ENCODE results near the gene GPR12. TPM values are rescaled to one million over a fixed set of nuclear protein-coding genes. Genes with fewer than 3 reads are reported as not detected.
A peak's percentile ranks its signal among the peaks of the same experiment; 100 is the strongest.

GPR12 gene, protein sequence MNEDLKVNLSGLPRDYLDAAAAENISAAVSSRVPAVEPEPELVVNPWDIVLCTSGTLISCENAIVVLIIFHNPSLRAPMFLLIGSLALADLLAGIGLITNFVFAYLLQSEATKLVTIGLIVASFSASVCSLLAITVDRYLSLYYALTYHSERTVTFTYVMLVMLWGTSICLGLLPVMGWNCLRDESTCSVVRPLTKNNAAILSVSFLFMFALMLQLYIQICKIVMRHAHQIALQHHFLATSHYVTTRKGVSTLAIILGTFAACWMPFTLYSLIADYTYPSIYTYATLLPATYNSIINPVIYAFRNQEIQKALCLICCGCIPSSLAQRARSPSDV
- total RNA-seq (2014; rRNA removed; shearing (Covaris generic); ENCODE audit: low replicate concordance) = not detected in 2 replicates

DNA sequence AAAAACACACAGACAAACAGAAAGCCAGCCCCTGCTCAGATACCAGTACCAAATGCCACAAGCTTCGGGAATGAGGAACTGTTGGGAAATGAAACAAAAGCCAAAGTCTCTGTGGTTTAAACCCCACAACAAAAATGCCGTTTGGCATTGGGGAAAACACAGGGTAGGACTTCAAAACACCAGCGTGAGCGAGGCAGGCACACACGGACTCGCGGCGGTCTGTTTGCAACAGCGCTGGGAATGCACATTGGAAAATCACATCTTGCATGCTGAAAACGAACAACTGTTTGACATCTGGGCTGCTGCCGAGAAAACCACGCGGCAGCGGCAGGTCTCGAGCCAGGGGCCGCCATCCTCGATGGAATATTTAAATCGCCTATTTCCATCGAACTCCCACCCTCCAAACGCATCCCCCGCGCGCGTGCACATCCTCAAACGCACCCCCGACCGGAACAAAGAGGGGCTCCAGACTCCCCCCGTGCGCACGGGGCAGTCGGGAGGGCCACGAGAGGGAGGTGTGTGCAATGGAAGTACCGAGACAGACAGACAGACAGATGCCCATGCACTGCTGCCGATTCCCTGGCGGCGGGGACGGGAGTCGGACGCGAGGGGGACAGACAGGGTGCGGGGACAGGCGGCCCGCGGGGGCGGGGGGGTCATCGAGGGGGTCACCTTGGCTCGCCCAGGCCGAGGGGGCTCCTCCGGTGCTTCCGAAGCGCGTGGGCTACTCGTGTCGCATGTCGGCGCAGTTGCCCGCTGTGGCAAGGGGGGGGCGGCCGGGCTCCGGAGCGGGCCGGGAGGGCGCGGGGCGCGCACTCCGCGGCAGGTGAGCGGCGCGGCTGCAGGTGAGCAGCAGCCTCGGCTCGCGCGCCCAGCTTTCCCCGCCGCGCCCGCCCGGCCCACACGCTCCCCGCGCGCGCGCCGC is at the start of gene GPR12:
Gene GPR12, minus strand, starts transcription at position 880 of the 925 bp plus-strand sequence. CDS start 959 bp downstream, outside the sequence.
- no peak within 1 kb of the TSS for H3K4me2 ChIP-seq (ENCODE audit: low read depth, low read length, poor library complexity, severe bottlenecking)
- no peak within 1 kb of the TSS for H2AFZ ChIP-seq (ENCODE audit: low read length)
- H3K4me3 ChIP-seq (ENCODE audit: low read length) = no peak within 1 kb of the TSS

DNA sequence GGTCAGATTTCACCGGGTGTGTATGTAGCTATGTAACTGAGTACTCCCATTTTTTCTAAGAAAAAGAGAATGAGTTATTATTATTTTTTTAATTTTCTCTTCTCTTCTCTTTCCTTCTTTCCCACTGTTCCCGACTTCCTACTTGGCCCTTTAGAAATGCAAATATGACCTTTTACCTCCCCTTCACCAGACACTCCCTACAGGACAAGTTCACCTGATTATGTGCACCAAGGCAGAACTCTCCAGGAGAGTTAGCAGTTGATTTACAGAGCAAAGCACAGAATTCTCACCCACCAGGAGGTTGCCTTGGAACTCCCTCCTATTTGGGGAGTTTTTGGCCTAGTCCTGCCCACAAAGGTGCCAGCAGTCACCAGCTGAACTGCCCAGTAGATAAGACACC is 49.5 kb upstream of the GPR12 start:
- Histone ChIP-seq H3K9me2 (replicated peaks; ENCODE audit: insufficient read depth, low read length) (no peaks in the 10 kb centered on the region), H3K27ac (ENCODE audit: low read length) (no peak overlapping the region), H3K4me2 (ENCODE audit: low read depth, low read length, poor library complexity, severe bottlenecking) (no peak overlapping the region), H3K27me3 (ENCODE audit: low read length) (no peaks in the 10 kb centered on the region), H2AFZ (ENCODE audit: low read length) (no peak overlapping the region), H3K9me3 (ENCODE audit: low read length) (no peaks in the 10 kb centered on the region), H3K36me3 (ENCODE audit: insufficient read depth, low read length) (no peaks in the 10 kb centered on the region), H3K4me1 (ENCODE audit: low read length) (no peaks in the 10 kb centered on the region; the same call in 1 of the 2 replicates), H3K79me2 (ENCODE audit: low read length) (no peaks in the 10 kb centered on the region), H4K20me1 (ENCODE audit: insufficient read depth, low read depth, low read length) (no peaks in the 10 kb centered on the region), H3K4me3 (ENCODE audit: low read length) (no peak overlapping the region), H3K9ac (ENCODE audit: low read length) (no peak overlapping the region)
- DNase-seq = no peak

More for the DNA sequence above, at the start of gene GPR12:
- no peak within 1 kb of the TSS for H3K9ac ChIP-seq (ENCODE audit: low read length)
- no peak for DNase-seq
- H4K20me1 ChIP-seq (ENCODE audit: insufficient read depth, low read depth, low read length) = no peaks in the 10 kb centered on the region
- H3K4me1 ChIP-seq (ENCODE audit: low read length) = no peaks in the 10 kb centered on the region
- no peaks in the 10 kb centered on the region for H3K9me3 ChIP-seq (ENCODE audit: low read length)
- no peaks in the 10 kb centered on the region for H3K79me2 ChIP-seq (ENCODE audit: low read length)
- H3K27ac ChIP-seq (ENCODE audit: low read length) = no peak within 1 kb of the TSS
- H3K36me3 ChIP-seq (ENCODE audit: insufficient read depth, low read length) = no peaks in the 10 kb centered on the region
- H3K9me2 ChIP-seq (replicated peaks; ENCODE audit: insufficient read depth, low read length) = no peaks in the 10 kb centered on the region
- no peaks in the 10 kb centered on the region for H3K27me3 ChIP-seq (ENCODE audit: low read length)

GRCh38 chr13:26806891-26807290 is 46.3 kb upstream of the GPR12 start:
- no peak for DNase-seq
- Histone ChIP-seq H3K4me3 (ENCODE audit: low read length) (no peak overlapping the region), H4K20me1 (ENCODE audit: insufficient read depth, low read depth, low read length) (no peaks in the 10 kb centered on the region), H2AFZ (ENCODE audit: low read length) (no peak overlapping the region), H3K9me3 (ENCODE audit: low read length) (no peaks in the 10 kb centered on the region), H3K9me2 (replicated peaks; ENCODE audit: insufficient read depth, low read length) (no peaks in the 10 kb centered on the region), H3K27me3 (ENCODE audit: low read length) (no peaks in the 10 kb centered on the region), H3K79me2 (ENCODE audit: low read length) (no peaks in the 10 kb centered on the region), H3K4me2 (ENCODE audit: low read depth, low read length, poor library complexity, severe bottlenecking) (no peak overlapping the region), H3K9ac (ENCODE audit: low read length) (no peak overlapping the region), H3K4me1 (ENCODE audit: low read length) (peaks cover 3% of the 10 kb centered on the region; the same call in 1 of the 2 replicates), H3K36me3 (ENCODE audit: insufficient read depth, low read length) (no peaks in the 10 kb centered on the region), H3K27ac (ENCODE audit: low read length) (no peak overlapping the region)

DNA sequence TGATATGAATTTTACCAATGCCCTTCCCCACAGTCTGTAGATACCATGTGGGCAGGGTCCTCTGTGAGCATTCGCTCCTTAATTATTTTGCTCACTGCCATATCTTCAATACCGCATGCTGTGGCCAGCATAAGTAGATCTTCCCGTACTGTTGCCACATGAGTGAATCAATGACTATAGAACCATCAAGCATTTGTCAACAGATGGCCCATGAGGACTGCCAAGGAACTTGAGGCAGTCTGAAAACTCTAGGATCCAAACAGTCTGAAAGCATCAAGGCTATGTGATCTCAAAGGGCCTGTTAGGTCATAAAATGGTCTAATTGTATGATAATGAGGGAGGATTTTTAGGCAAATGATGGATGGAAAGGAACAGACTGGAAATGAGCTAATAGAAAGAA is 27.4 kb upstream of the GPR12 start:
- Histone ChIP-seq H3K4me3 (ENCODE audit: low read length) (no peak overlapping the region), H3K4me1 (ENCODE audit: low read length) (peaks cover 24% of the 10 kb centered on the region), H3K9me3 (ENCODE audit: low read length) (no peaks in the 10 kb centered on the region), H3K36me3 (ENCODE audit: insufficient read depth, low read length) (no peaks in the 10 kb centered on the region), H3K4me2 (ENCODE audit: low read depth, low read length, poor library complexity, severe bottlenecking) (no peak overlapping the region), H3K79me2 (ENCODE audit: low read length) (no peaks in the 10 kb centered on the region), H3K9ac (ENCODE audit: low read length) (no peak overlapping the region), H4K20me1 (ENCODE audit: insufficient read depth, low read depth, low read length) (no peaks in the 10 kb centered on the region), H3K27me3 (ENCODE audit: low read length) (no peaks in the 10 kb centered on the region), H3K9me2 (replicated peaks; ENCODE audit: insufficient read depth, low read length) (no peaks in the 10 kb centered on the region), H3K27ac (ENCODE audit: low read length) (no peak overlapping the region), H2AFZ (ENCODE audit: low read length) (no peak overlapping the region)
- DNase-seq = no peak

DNA sequence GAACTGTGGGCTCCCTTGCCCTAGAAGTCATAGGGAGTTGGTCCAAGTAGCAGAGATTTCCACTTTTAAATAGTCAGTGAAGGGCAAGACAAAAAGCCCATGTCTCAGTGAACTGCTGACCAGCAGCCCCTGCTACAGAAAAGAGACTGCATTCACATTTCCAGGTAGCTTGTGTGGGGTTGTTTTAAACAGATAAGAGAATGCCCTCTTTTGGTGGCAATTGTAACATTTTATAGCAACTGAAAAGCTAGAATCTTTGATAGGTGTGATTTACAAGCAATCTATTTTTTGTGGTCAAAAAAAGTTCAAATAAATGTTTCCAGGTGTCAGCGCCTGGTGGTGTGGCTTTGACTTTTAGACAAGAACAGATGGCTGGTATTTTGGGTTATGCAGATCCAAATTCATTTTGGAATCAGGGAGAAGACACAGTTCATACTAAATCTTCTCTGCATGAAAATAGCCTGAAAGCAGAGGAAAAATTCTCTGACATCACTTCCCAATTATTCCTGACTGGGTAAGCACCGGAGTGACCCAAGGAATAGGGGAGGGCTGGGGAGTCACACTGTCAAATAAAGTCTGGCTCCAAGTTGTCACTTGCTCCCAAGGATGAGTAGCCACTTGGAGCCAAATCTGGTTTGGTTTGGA is 26.2 kb upstream of the GPR12 start:
- H3K9me3 ChIP-seq (ENCODE audit: low read length) = no peaks in the 10 kb centered on the region
- DNase-seq = no peak
- H3K27me3 ChIP-seq (ENCODE audit: low read length) = peaks cover 2% of the 10 kb centered on the region; the same call in 1 of the 2 replicates
- no peak overlapping the region for H2AFZ ChIP-seq (ENCODE audit: low read length)
- H3K27ac ChIP-seq (ENCODE audit: low read length) = no peak overlapping the region
- H3K79me2 ChIP-seq (ENCODE audit: low read length) = no peaks in the 10 kb centered on the region
- no peaks in the 10 kb centered on the region for H3K9me2 ChIP-seq (replicated peaks; ENCODE audit: insufficient read depth, low read length)
- H3K36me3 ChIP-seq (ENCODE audit: insufficient read depth, low read length) = no peaks in the 10 kb centered on the region
- no peak overlapping the region for H3K4me3 ChIP-seq (ENCODE audit: low read length)
- H4K20me1 ChIP-seq (ENCODE audit: insufficient read depth, low read depth, low read length) = no peaks in the 10 kb centered on the region
- H3K9ac ChIP-seq (ENCODE audit: low read length) = no peak overlapping the region
- peak overlapping the region; percentile 82 for H3K4me2 ChIP-seq (ENCODE audit: low read depth, low read length, poor library complexity, severe bottlenecking)
- H3K4me1 ChIP-seq (ENCODE audit: low read length) = peaks cover 24% of the 10 kb centered on the region

- Histone ChIP-seq H3K4me2 (ENCODE audit: low read depth, low read length, poor library complexity, severe bottlenecking) (peak overlapping the region; percentile 82), H3K36me3 (ENCODE audit: insufficient read depth, low read length) (no peaks in the 10 kb centered on the region), H3K4me3 (ENCODE audit: low read length) (peak overlapping the region; percentile 69), H3K9ac (ENCODE audit: low read length) (peak overlapping the region; percentile 76), H3K27ac (ENCODE audit: low read length) (peak overlapping the region; percentile 84), H3K9me3 (ENCODE audit: low read length) (no peaks in the 10 kb centered on the region), H3K79me2 (ENCODE audit: low read length) (no peaks in the 10 kb centered on the region), H2AFZ (ENCODE audit: low read length) (peak overlapping the region; percentile 89), H3K9me2 (replicated peaks; ENCODE audit: insufficient read depth, low read length) (no peaks in the 10 kb centered on the region), H3K4me1 (ENCODE audit: low read length) (peaks cover 24% of the 10 kb centered on the region), H4K20me1 (ENCODE audit: insufficient read depth, low read depth, low read length) (no peaks in the 10 kb centered on the region), H3K27me3 (ENCODE audit: low read length) (peaks cover 2% of the 10 kb centered on the region; the same call in 1 of the 2 replicates)
- peak; percentile 83 for DNase-seq
Measured at GRCh38 chr13:26785838-26786630, 25.4 kb upstream of the GPR12 start.

- peak; percentile 92 for DNase-seq
- no peaks in the 10 kb centered on the region for H3K36me3 ChIP-seq (ENCODE audit: insufficient read depth, low read length)
- H3K4me1 ChIP-seq (ENCODE audit: low read length) = peaks cover 24% of the 10 kb centered on the region
- no peaks in the 10 kb centered on the region for H3K9me3 ChIP-seq (ENCODE audit: low read length)
- peak overlapping the region; percentile 82 for H3K4me2 ChIP-seq (ENCODE audit: low read depth, low read length, poor library complexity, severe bottlenecking)
- H3K27me3 ChIP-seq (ENCODE audit: low read length) = peaks cover 2% of the 10 kb centered on the region; the same call in 1 of the 2 replicates
- peak overlapping the region; percentile 69 for H3K4me3 ChIP-seq (ENCODE audit: low read length)
- peak overlapping the region; percentile 84 for H3K27ac ChIP-seq (ENCODE audit: low read length)
- peak overlapping the region; percentile 76 for H3K9ac ChIP-seq (ENCODE audit: low read length)
- no peaks in the 10 kb centered on the region for H3K79me2 ChIP-seq (ENCODE audit: low read length)
- H2AFZ ChIP-seq (ENCODE audit: low read length) = peak overlapping the region; percentile 89
- no peaks in the 10 kb centered on the region for H3K9me2 ChIP-seq (replicated peaks; ENCODE audit: insufficient read depth, low read length)
- no peaks in the 10 kb centered on the region for H4K20me1 ChIP-seq (ENCODE audit: insufficient read depth, low read depth, low read length)
Measured at GRCh38 chr13:26784704-26785639, 24.4 kb upstream of the GPR12 start.
